H9 (cell line): Measurements from ENCODE around the gene KLHL22. TPM values are rescaled to one million over a fixed set of nuclear protein-coding genes. Genes with fewer than 3 reads are reported as not detected.

Source experiments
- DNase-seq: peaks from one replicate; pipeline ENCODE4 v3.0.0-alpha.2; 2017
- H2AFZ ChIP-seq: one replicate; pipeline ENCODE4 v1.6.1; 2013; ENCODE audit warnings: mild to moderate bottlenecking, low read length, control low read depth, moderate library complexity
- H2AK5ac ChIP-seq: 2 replicates; pipeline ENCODE4 v1.6.1; 2013; ENCODE audit warnings: low read length, control low read depth, mixed read lengths; ENCODE audit not compliant: insufficient read length
- H2BK120ac ChIP-seq: one replicate; pipeline ENCODE4 v1.6.1; 2013; ENCODE audit warnings: low read depth, mild to moderate bottlenecking, low read length, control low read depth, inconsistent platforms; ENCODE audit not compliant: poor library complexity, severe bottlenecking
- H2BK12ac ChIP-seq: 2 replicates; pipeline ENCODE4 v1.6.1; 2013; ENCODE audit warnings: low read length, control low read depth, mixed read lengths, low read depth; ENCODE audit not compliant: insufficient read length
- H2BK15ac ChIP-seq: 2 replicates; pipeline ENCODE4 v1.6.1; 2013; ENCODE audit warnings: low read depth, low read length, control low read depth
- H2BK20ac ChIP-seq: one replicate; pipeline ENCODE4 v1.6.1; 2013; ENCODE audit warnings: low read depth, mild to moderate bottlenecking, low read length, control low read depth, inconsistent platforms; ENCODE audit not compliant: poor library complexity, severe bottlenecking
- H2BK5ac ChIP-seq: 2 replicates; pipeline ENCODE4 v1.6.1; 2013; ENCODE audit warnings: low read length, control low read depth, mixed read lengths; ENCODE audit not compliant: insufficient read length
- H3K14ac ChIP-seq: 2 replicates; pipeline ENCODE4 v1.6.1; 2013; ENCODE audit warnings: low read length, control low read depth; ENCODE audit not compliant: insufficient read depth
- H3K18ac ChIP-seq: 2 replicates; pipeline ENCODE4 v1.6.1; 2013; ENCODE audit warnings: low read depth, mild to moderate bottlenecking, mixed read lengths, low read length, control low read depth; ENCODE audit not compliant: insufficient read length
- H3K23ac ChIP-seq: 2 replicates; pipeline ENCODE4 v1.6.1; 2013; ENCODE audit warnings: low read length, control low read depth, mixed read lengths, low read depth; ENCODE audit not compliant: insufficient read length
- H3K23me2 ChIP-seq: 2 replicates; pipeline ENCODE4 v1.6.1; 2013; ENCODE audit warnings: low read depth, mild to moderate bottlenecking, mixed read lengths, low read length, control low read depth; ENCODE audit not compliant: insufficient read length, poor library complexity, severe bottlenecking
- H3K27ac ChIP-seq: 2 replicates; pipeline ENCODE4 v1.5.1; 2013; ENCODE audit warnings: low read length, control low read depth, mixed read lengths, low read depth; ENCODE audit not compliant: insufficient read length
- H3K27me3 ChIP-seq: 2 replicates; pipeline ENCODE4 v1.6.1; 2013; ENCODE audit warnings: low read length, control low read depth, inconsistent platforms; ENCODE audit not compliant: insufficient read depth
- H3K4ac ChIP-seq: 2 replicates; pipeline ENCODE4 v1.6.1; 2013; ENCODE audit warnings: low read depth, mild to moderate bottlenecking, control low read depth, inconsistent platforms, low read length, moderate library complexity
- H3K4me1 ChIP-seq: 2 replicates; pipeline ENCODE4 v1.6.1; 2013; ENCODE audit warnings: low read length, control low read depth, inconsistent platforms; ENCODE audit not compliant: insufficient read depth
- H3K4me2 ChIP-seq: 2 replicates; pipeline ENCODE4 v1.6.1; 2013; ENCODE audit warnings: low read length, control low read depth, mixed read lengths; ENCODE audit not compliant: insufficient read length, insufficient read depth
- H3K56ac ChIP-seq: 2 replicates; pipeline ENCODE4 v1.6.1; 2013; ENCODE audit warnings: low read depth, mild to moderate bottlenecking, mixed read lengths, low read length, control low read depth; ENCODE audit not compliant: insufficient read length
- H3K79me1 ChIP-seq: 2 replicates; pipeline ENCODE4 v1.6.1; 2013; ENCODE audit warnings: low read depth, mild to moderate bottlenecking, moderate library complexity, low read length, control low read depth, inconsistent platforms; ENCODE audit not compliant: insufficient read depth, poor library complexity, severe bottlenecking
- H3K79me2 ChIP-seq: 2 replicates; pipeline ENCODE4 v1.6.1; 2013; ENCODE audit warnings: low read length, control low read depth, inconsistent platforms; ENCODE audit not compliant: insufficient read depth
- H3K9ac ChIP-seq: 2 replicates; pipeline ENCODE4 v1.6.1; 2013; ENCODE audit warnings: low read length, control low read depth, mixed read lengths; ENCODE audit not compliant: insufficient read length; ENCODE audit errors: extremely low read depth
- H3K9me3 ChIP-seq: one replicate; pipeline ENCODE4 v1.6.1; 2013; ENCODE audit warnings: low read depth, low read length, inconsistent platforms; ENCODE audit not compliant: control insufficient read depth
- H3T11ph ChIP-seq: one replicate; pipeline ENCODE4 v1.6.1; 2013; ENCODE audit warnings: mild to moderate bottlenecking, low read length, control low read depth, inconsistent platforms
- H4K20me1 ChIP-seq: one replicate; pipeline ENCODE4 v1.6.1; 2013; ENCODE audit not compliant: control insufficient read depth, insufficient read length, insufficient read depth
- H4K5ac ChIP-seq: 2 replicates; pipeline ENCODE4 v1.6.1; 2013; ENCODE audit warnings: low read depth, mild to moderate bottlenecking, mixed read lengths, low read length, control low read depth; ENCODE audit not compliant: insufficient read length
- H4K8ac ChIP-seq: replicated peaks from 2 replicates; pipeline ENCODE4 v1.6.1; 2013; ENCODE audit warnings: low read length, control low read depth, mixed read lengths, low read depth; ENCODE audit not compliant: insufficient read length
- H4K91ac ChIP-seq: 2 replicates; pipeline ENCODE4 v1.6.1; 2013; ENCODE audit warnings: low read depth, mild to moderate bottlenecking, moderate library complexity, mixed read lengths, low read length, control low read depth; ENCODE audit not compliant: insufficient read length
- H3K27ac Mint-ChIP-seq, 3 experiments: 2 replicates in 2 of 3; 3 replicates in 1 of 3; pipeline ENCODE4 v1.8.0; 2020 to 2021; ENCODE audit warnings: mixed read lengths in 3 of 3, mild to moderate bottlenecking in 1 of 3, moderate library complexity in 1 of 3
- H3K27me3 Mint-ChIP-seq: 2 replicates; pipeline ENCODE4 v1.8.0; 2021; ENCODE audit warnings: low read depth, mild to moderate bottlenecking, moderate library complexity, mixed read lengths
- H3K36me3 Mint-ChIP-seq, 3 experiments: 2 replicates in 2 of 3; 3 replicates in 1 of 3; pipeline ENCODE4 v1.8.0; 2020 to 2021; ENCODE audit warnings: low read depth in 3 of 3, mixed read lengths in 3 of 3; ENCODE audit not compliant: insufficient read depth in 1 of 3
- H3K4me1 Mint-ChIP-seq, 2 experiments: 2 replicates each; pipeline ENCODE4 v1.8.0; 2020; ENCODE audit warnings: mixed read lengths in 2 of 2
- H3K4me3 Mint-ChIP-seq, 2 experiments: 2 replicates in 1 of 2; 3 replicates in 1 of 2; pipeline ENCODE4 v1.8.0; 2020 to 2021; ENCODE audit warnings: mild to moderate bottlenecking in 2 of 2, mixed read lengths in 2 of 2, moderate library complexity in 1 of 2
- H3K9me3 Mint-ChIP-seq, 2 experiments: 2 replicates in 1 of 2; 3 replicates in 1 of 2; pipeline ENCODE4 v1.8.0; 2020; ENCODE audit warnings: mild to moderate bottlenecking in 2 of 2, mixed read lengths in 2 of 2, moderate library complexity in 1 of 2
- WGBS: extraction: QIAGEN DNeasy Blood & Tissue Kit; methylation state at CpG from one replicate; pipeline ENCODE4 v1.1.7; 2013; ENCODE audit warnings: missing lambda C conversion rate, low lambda C conversion rate, mixed read lengths; ENCODE audit not compliant: insufficient read length; ENCODE audit errors: extremely low coverage; 5-methylcytosine and 5-hydroxymethylcytosine counted together
- total RNA-seq: library from RNA; stranded (reverse); gene quantifications from 2 replicates; pipeline ENCODE4 v1.2.1, GENCODE V29; 2021
- TF ChIP-seq, protein P1 (sequence below): fragments of 200-600 bp; sonication (generic); conservative IDR thresholded peaks from 3 replicates; pipeline ENCODE4 v1.8.0; 2021; ENCODE audit warnings: antibody characterized with exemption, mild to moderate bottlenecking

Gene KLHL22
- total RNA-seq, 1 experiment from 2014 or later: 11.9 TPM

DNA sequence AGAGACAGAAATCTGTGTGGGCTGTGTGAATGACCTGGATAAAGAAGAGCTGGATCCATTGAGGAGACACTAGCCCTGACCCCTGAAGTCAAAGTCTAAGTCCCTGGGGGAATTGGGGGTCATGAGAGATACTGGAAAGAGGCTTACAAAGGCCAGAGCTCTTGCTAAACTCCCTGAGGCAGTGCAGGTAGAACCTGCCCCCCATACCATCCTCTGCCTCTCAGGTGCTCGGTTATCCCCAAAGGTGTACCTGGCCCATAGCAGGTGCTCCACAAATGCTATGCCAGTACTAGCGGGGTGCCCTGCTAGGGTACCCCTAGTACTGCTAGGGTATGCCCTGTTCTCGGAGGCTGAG is 38.9 kb downstream of the KLHL22 start:
- no peak overlapping the region for H3K4me3 Mint-ChIP-seq
- Histone ChIP-seq H4K8ac (no peak overlapping the region), H3K27ac (no peak overlapping the region)

More for the DNA sequence above, 38.9 kb downstream of the KLHL22 start:
- no peak overlapping the region for H3K18ac ChIP-seq
- H3K27me3 ChIP-seq: no peaks in the 10 kb centered on the region
- H3K27ac Mint-ChIP-seq: peak overlapping the region in 2 of 3 experiments; percentile 78 to 85; a peak in 3 of 7 replicates
- no peak overlapping the region for H3K56ac ChIP-seq
- no peak overlapping the region for H2AK5ac ChIP-seq
- H3K27me3 Mint-ChIP-seq: no peaks in the 10 kb centered on the region
- H2BK5ac ChIP-seq: no peak overlapping the region
- H3K14ac ChIP-seq: no peak overlapping the region
- H3K9ac ChIP-seq: no peak overlapping the region
- TF ChIP-seq, protein P1, sequence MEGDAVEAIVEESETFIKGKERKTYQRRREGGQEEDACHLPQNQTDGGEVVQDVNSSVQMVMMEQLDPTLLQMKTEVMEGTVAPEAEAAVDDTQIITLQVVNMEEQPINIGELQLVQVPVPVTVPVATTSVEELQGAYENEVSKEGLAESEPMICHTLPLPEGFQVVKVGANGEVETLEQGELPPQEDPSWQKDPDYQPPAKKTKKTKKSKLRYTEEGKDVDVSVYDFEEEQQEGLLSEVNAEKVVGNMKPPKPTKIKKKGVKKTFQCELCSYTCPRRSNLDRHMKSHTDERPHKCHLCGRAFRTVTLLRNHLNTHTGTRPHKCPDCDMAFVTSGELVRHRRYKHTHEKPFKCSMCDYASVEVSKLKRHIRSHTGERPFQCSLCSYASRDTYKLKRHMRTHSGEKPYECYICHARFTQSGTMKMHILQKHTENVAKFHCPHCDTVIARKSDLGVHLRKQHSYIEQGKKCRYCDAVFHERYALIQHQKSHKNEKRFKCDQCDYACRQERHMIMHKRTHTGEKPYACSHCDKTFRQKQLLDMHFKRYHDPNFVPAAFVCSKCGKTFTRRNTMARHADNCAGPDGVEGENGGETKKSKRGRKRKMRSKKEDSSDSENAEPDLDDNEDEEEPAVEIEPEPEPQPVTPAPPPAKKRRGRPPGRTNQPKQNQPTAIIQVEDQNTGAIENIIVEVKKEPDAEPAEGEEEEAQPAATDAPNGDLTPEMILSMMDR: no peak
- no peak overlapping the region for H4K5ac ChIP-seq
- H3K4me2 ChIP-seq: no peak overlapping the region
- H3K4me1 ChIP-seq: 0 out of 2 replicates have a peak, but pooled peaks cover 2% of the 10 kb centered on the region
- peaks cover 2 to 15% (median 4%) of the 10 kb centered on the region in 3 experiments; a peak in 5 of 7 replicates for H3K36me3 Mint-ChIP-seq
- H2BK120ac ChIP-seq: no peak overlapping the region
- no peak overlapping the region for H3K4ac ChIP-seq
- WGBS: no CpG with 5 or more reads among the region's 3 CpGs
- peaks cover 15 to 21% of the 10 kb centered on the region in 2 experiments for H3K4me1 Mint-ChIP-seq
- H3K79me2 ChIP-seq: no peaks in the 10 kb centered on the region
- no peaks in the 10 kb centered on the region for H4K20me1 ChIP-seq
- H3T11ph ChIP-seq: no peak overlapping the region
- H3K23ac ChIP-seq: no peak overlapping the region
- H2BK15ac ChIP-seq: no peak overlapping the region
- no peak for DNase-seq
- H3K79me1 ChIP-seq: no peaks in the 10 kb centered on the region
- no peak overlapping the region for H4K91ac ChIP-seq
- H2AFZ ChIP-seq: no peak overlapping the region
- no peaks in the 10 kb centered on the region for H3K9me3 ChIP-seq
- H3K23me2 ChIP-seq: no peaks in the 10 kb centered on the region
- no peak overlapping the region for H2BK20ac ChIP-seq
- no peaks in the 10 kb centered on the region for H3K9me3 Mint-ChIP-seq
- H2BK12ac ChIP-seq: no peak overlapping the region
